Measurements from ENCODE around the gene CENPS.

CENPS gene

GRCh38 chr1:10444248-10444647 lies 14.0 kb downstream of the CENPS start:
- H3K27ac ChIP-seq, result no peak overlapping the region
- TF ChIP-seq CTCF (conservative IDR thresholded peaks at IDR 0.05) (no peak), ZFX (IDR thresholded peaks at IDR 0.05) (no peak)

- H3K27ac ChIP-seq, result no peak overlapping the region
- no peak for TF ChIP-seq CTCF (conservative IDR thresholded peaks at IDR 0.05)
- TF ChIP-seq ZFX (IDR thresholded peaks at IDR 0.05), result no peak
Measured at GRCh38 chr1:10444795-10445397, 14.7 kb downstream of the CENPS start.

GRCh38 chr1:10446790-10447422 lies 16.7 kb downstream of the CENPS start:
- H3K27ac ChIP-seq, result no peak overlapping the region
- TF ChIP-seq ZFX (IDR thresholded peaks at IDR 0.05) (no peak), CTCF (conservative IDR thresholded peaks at IDR 0.05) (no peak)

GRCh38 chr1:10449751-10450150 lies 19.5 kb downstream of the CENPS start, which contains the start of gene CORT:
CORT (plus strand) TSS chr1:10450031; CDS start chr1:10450224, 193 bp downstream.
- H3K27ac ChIP-seq, result no peak within 1 kb of the TSS
- TF ChIP-seq ZFX (IDR thresholded peaks at IDR 0.05), result no peak
- TF ChIP-seq CTCF (conservative IDR thresholded peaks at IDR 0.05), result no peak

GRCh38 chr1:10450156-10450814 lies 20.1 kb downstream of the CENPS start:
- TF ChIP-seq CTCF (conservative IDR thresholded peaks at IDR 0.05), result no peak
- no peak for TF ChIP-seq ZFX (IDR thresholded peaks at IDR 0.05)
- H3K27ac ChIP-seq, result no peak overlapping the region

GRCh38 chr1:10450836-10451235 lies 20.6 kb downstream of the CENPS start:
- H3K27ac ChIP-seq, result no peak overlapping the region
- TF ChIP-seq CTCF (conservative IDR thresholded peaks at IDR 0.05) (no peak), ZFX (IDR thresholded peaks at IDR 0.05) (no peak)

GRCh38 chr1:10451287-10451686 lies 21.1 kb downstream of the CENPS start:
- no peak overlapping the region for H3K27ac ChIP-seq
- TF ChIP-seq ZFX (IDR thresholded peaks at IDR 0.05), result no peak
- TF ChIP-seq CTCF (conservative IDR thresholded peaks at IDR 0.05), result no peak
